Measurements from ENCODE around the gene ARHGEF38. TPM values are rescaled to one million over a fixed set of nuclear protein-coding genes. Genes with fewer than 3 reads are reported as not detected.
A peak's percentile ranks its signal among the peaks of the same experiment; 100 is the strongest.

ARHGEF38 gene
- total RNA-seq, 1 donor from 2014 or later: not detected

DNA sequence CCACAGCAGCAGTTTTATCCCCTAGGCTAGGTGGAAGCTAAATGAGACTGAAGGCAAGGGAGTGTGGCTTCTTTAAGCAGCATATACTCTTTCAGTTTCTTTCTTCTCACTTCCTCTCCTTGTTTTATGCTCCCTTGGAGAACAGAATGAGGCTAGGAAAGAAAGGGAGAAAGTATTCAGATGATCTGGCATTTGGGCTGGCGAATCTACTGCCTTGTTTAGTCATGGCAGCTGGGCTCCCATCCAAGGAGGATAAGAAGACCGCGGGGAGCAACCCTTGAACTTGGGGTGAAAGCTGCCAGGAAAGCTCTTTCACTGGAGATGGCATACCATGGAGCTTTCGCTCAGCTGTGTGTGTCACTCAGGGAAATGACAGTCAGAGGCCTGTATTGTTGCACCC is 72.1 kb downstream of the ARHGEF38 start:
- Histone ChIP-seq H3K79me2 (ENCODE audit: insufficient read depth, low read length) (no peaks in the 10 kb centered on the region), H3K9ac (ENCODE audit: low read length) (no peak overlapping the region), H3K4me3 (ENCODE audit: insufficient read depth, low read depth, low read length) (no peak overlapping the region), H3K4me2 (ENCODE audit: low read length) (peak overlapping the region; percentile 59), H3K27me3 (ENCODE audit: insufficient read depth, low read length) (no peaks in the 10 kb centered on the region), H2AFZ (ENCODE audit: low read depth, low read length) (peak overlapping the region; percentile 43), H3K27ac (ENCODE audit: low read depth, low read length) (no peak overlapping the region), H4K20me1 (ENCODE audit: insufficient read depth, low read length) (no peaks in the 10 kb centered on the region), H3K9me3 (ENCODE audit: insufficient read depth, low read depth, low read length) (no peaks in the 10 kb centered on the region), H3K4me1 (ENCODE audit: insufficient read depth, low read length) (peaks cover 25% of the 10 kb centered on the region), H3K36me3 (ENCODE audit: insufficient read depth, low read length) (no peaks in the 10 kb centered on the region)
- TF ChIP-seq, protein P1, sequence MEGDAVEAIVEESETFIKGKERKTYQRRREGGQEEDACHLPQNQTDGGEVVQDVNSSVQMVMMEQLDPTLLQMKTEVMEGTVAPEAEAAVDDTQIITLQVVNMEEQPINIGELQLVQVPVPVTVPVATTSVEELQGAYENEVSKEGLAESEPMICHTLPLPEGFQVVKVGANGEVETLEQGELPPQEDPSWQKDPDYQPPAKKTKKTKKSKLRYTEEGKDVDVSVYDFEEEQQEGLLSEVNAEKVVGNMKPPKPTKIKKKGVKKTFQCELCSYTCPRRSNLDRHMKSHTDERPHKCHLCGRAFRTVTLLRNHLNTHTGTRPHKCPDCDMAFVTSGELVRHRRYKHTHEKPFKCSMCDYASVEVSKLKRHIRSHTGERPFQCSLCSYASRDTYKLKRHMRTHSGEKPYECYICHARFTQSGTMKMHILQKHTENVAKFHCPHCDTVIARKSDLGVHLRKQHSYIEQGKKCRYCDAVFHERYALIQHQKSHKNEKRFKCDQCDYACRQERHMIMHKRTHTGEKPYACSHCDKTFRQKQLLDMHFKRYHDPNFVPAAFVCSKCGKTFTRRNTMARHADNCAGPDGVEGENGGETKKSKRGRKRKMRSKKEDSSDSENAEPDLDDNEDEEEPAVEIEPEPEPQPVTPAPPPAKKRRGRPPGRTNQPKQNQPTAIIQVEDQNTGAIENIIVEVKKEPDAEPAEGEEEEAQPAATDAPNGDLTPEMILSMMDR (IDR thresholded peaks at IDR 0.05; ENCODE audit: insufficient read depth, low read depth, low read length): no peak
- no peak for TF ChIP-seq EZH2 (IDR thresholded peaks at IDR 0.05; ENCODE audit: insufficient read depth, low read length)
- H3K36me3 Mint-ChIP-seq (ENCODE audit: low read depth, unreplicated experiment): no peaks in the 10 kb centered on the region
- H3K4me3 Mint-ChIP-seq (ENCODE audit: unreplicated experiment): no peak overlapping the region
- FAIRE-seq (no peak), DNase-seq (ENCODE audit: low read depth) (peak; percentile 81)
- H3K27ac Mint-ChIP-seq (ENCODE audit: unreplicated experiment): no peak overlapping the region
- H3K27me3 Mint-ChIP-seq (ENCODE audit: low read depth, unreplicated experiment): peaks cover 3% of the 10 kb centered on the region
- H3K9me3 Mint-ChIP-seq (ENCODE audit: unreplicated experiment): no peaks in the 10 kb centered on the region
- peaks cover 9% of the 10 kb centered on the region for H3K4me1 Mint-ChIP-seq (ENCODE audit: low read depth, unreplicated experiment)

GRCh38 chr4:105625214-105625613 is 72.8 kb downstream of the ARHGEF38 start:
- Histone ChIP-seq H3K27ac (ENCODE audit: low read depth, low read length) (no peak overlapping the region), H3K9me3 (ENCODE audit: insufficient read depth, low read depth, low read length) (no peaks in the 10 kb centered on the region), H3K36me3 (ENCODE audit: insufficient read depth, low read length) (no peaks in the 10 kb centered on the region), H4K20me1 (ENCODE audit: insufficient read depth, low read length) (no peaks in the 10 kb centered on the region), H3K27me3 (ENCODE audit: insufficient read depth, low read length) (no peaks in the 10 kb centered on the region), H3K9ac (ENCODE audit: low read length) (no peak overlapping the region), H2AFZ (ENCODE audit: low read depth, low read length) (no peak overlapping the region), H3K79me2 (ENCODE audit: insufficient read depth, low read length) (no peaks in the 10 kb centered on the region), H3K4me3 (ENCODE audit: insufficient read depth, low read depth, low read length) (no peak overlapping the region), H3K4me1 (ENCODE audit: insufficient read depth, low read length) (peaks cover 25% of the 10 kb centered on the region), H3K4me2 (ENCODE audit: low read length) (no peak overlapping the region)
- TF ChIP-seq EZH2 (IDR thresholded peaks at IDR 0.05; ENCODE audit: insufficient read depth, low read length): no peak
- TF ChIP-seq, protein P1 (IDR thresholded peaks at IDR 0.05; ENCODE audit: insufficient read depth, low read depth, low read length): no peak
- Mint-ChIP-seq H3K36me3 (ENCODE audit: low read depth, unreplicated experiment) (no peaks in the 10 kb centered on the region), H3K9me3 (ENCODE audit: unreplicated experiment) (no peaks in the 10 kb centered on the region), H3K27me3 (ENCODE audit: low read depth, unreplicated experiment) (peaks cover 3% of the 10 kb centered on the region), H3K27ac (ENCODE audit: unreplicated experiment) (no peak overlapping the region), H3K4me1 (ENCODE audit: low read depth, unreplicated experiment) (peaks cover 9% of the 10 kb centered on the region), H3K4me3 (ENCODE audit: unreplicated experiment) (no peak overlapping the region)
- DNase-seq (ENCODE audit: low read depth) (no peak), FAIRE-seq (no peak)

DNA sequence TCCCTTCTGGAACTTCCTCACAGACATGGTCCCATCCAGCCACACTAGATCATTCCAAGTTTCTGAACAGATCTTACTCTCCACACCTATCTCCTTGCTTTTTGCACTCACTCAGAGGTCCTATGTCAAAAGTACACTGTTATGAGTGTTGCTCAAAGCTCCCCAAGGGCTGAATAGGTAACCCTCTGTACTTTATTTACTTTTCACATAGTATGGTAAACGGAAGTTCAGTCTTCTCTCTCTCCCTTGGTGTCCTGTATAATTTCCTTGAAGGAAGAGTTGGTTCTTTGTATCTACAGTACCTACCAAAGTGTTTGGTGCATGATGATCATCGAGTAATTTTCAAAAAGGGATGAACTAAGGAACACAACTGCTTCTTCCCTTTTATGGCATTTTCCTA is 74.4 kb downstream of the ARHGEF38 start:
- H3K9me3 ChIP-seq (ENCODE audit: insufficient read depth, low read depth, low read length): no peaks in the 10 kb centered on the region
- TF ChIP-seq, protein P1 (IDR thresholded peaks at IDR 0.05; ENCODE audit: insufficient read depth, low read depth, low read length): no peak
- no peak for TF ChIP-seq EZH2 (IDR thresholded peaks at IDR 0.05; ENCODE audit: insufficient read depth, low read length)
- FAIRE-seq: no peak

More for the DNA sequence above, 74.4 kb downstream of the ARHGEF38 start:
- H3K27ac Mint-ChIP-seq (ENCODE audit: unreplicated experiment): no peak overlapping the region
- H3K9me3 Mint-ChIP-seq (ENCODE audit: unreplicated experiment): no peaks in the 10 kb centered on the region
- H3K4me3 Mint-ChIP-seq (ENCODE audit: unreplicated experiment): no peak overlapping the region
- no peaks in the 10 kb centered on the region for H3K36me3 Mint-ChIP-seq (ENCODE audit: low read depth, unreplicated experiment)
- Histone ChIP-seq H3K9ac (ENCODE audit: low read length) (no peak overlapping the region), H3K4me3 (ENCODE audit: insufficient read depth, low read depth, low read length) (no peak overlapping the region), H3K4me2 (ENCODE audit: low read length) (no peak overlapping the region), H3K27me3 (ENCODE audit: insufficient read depth, low read length) (no peaks in the 10 kb centered on the region), H2AFZ (ENCODE audit: low read depth, low read length) (no peak overlapping the region), H3K4me1 (ENCODE audit: insufficient read depth, low read length) (peaks cover 16% of the 10 kb centered on the region), H3K79me2 (ENCODE audit: insufficient read depth, low read length) (no peaks in the 10 kb centered on the region), H3K36me3 (ENCODE audit: insufficient read depth, low read length) (no peaks in the 10 kb centered on the region), H3K27ac (ENCODE audit: low read depth, low read length) (no peak overlapping the region), H4K20me1 (ENCODE audit: insufficient read depth, low read length) (no peaks in the 10 kb centered on the region)
- DNase-seq (ENCODE audit: low read depth): no peak
- peaks cover 3% of the 10 kb centered on the region for H3K27me3 Mint-ChIP-seq (ENCODE audit: low read depth, unreplicated experiment)
- peaks cover 8% of the 10 kb centered on the region for H3K4me1 Mint-ChIP-seq (ENCODE audit: low read depth, unreplicated experiment)

Data from astrocyte (in vitro differentiated cells and primary cell).